HUES64 (cell line): Measurements from ENCODE around the gene TMEM256.

ENCODE experiments used
- H3K27ac ChIP-seq: 2 replicates; pipeline ENCODE4 v1.7.0; 2013; ENCODE audit warnings: low read depth, low read length, inconsistent platforms
- H3K27me3 ChIP-seq: 2 replicates; pipeline ENCODE4 v1.6.1; 2013; ENCODE audit warnings: mild to moderate bottlenecking, low read length; ENCODE audit not compliant: insufficient read depth
- H3K36me3 ChIP-seq: 2 replicates; pipeline ENCODE4 v1.6.1; 2013; ENCODE audit warnings: mild to moderate bottlenecking, low read length; ENCODE audit not compliant: insufficient read depth
- H3K4me1 ChIP-seq: 2 replicates; pipeline ENCODE4 v1.6.1; 2013; ENCODE audit warnings: mild to moderate bottlenecking, low read length, moderate library complexity; ENCODE audit not compliant: insufficient read depth
- H3K4me3 ChIP-seq: 2 replicates; pipeline ENCODE4 v1.5.1; 2013; ENCODE audit warnings: mild to moderate bottlenecking, low read length, moderate library complexity
- H3K9ac ChIP-seq: 2 replicates; pipeline ENCODE4 v1.6.1; 2013; ENCODE audit warnings: mild to moderate bottlenecking, low read depth, low read length
- H3K9me3 ChIP-seq: 2 replicates; pipeline ENCODE4 v1.6.1; 2013; ENCODE audit warnings: low read depth, low read length; ENCODE audit not compliant: insufficient read depth
- WGBS: fragments of 150-250, 120-280 bp; methylation state at CpG from one replicate; pipeline ENCODE4 v1.1.7; 2013; ENCODE audit warnings: missing lambda C conversion rate; 5-methylcytosine and 5-hydroxymethylcytosine counted together

The TMEM256 gene

GRCh38 chr17:7439462-7440112 is 35.7 kb upstream of the TMEM256 start, which contains the start of gene FGF11:
Gene FGF11, plus strand, starts transcription at chr17:7439512. Its CDS starts 109 bp downstream, at chr17:7439621.
- H3K9ac ChIP-seq, result peak within 1 kb of the TSS; percentile 87
- no peaks in the 10 kb centered on the region for H3K36me3 ChIP-seq
- H3K27ac ChIP-seq, result peak within 1 kb of the TSS; percentile 96
- H3K4me3 ChIP-seq, result peak within 1 kb of the TSS; percentile 95
- peaks cover 39% of the 10 kb centered on the region for H3K27me3 ChIP-seq
- WGBS, result 2% methylated on average over 50 of the region's 50 CpGs
- no peaks in the 10 kb centered on the region for H3K9me3 ChIP-seq
- peaks cover 21% of the 10 kb centered on the region for H3K4me1 ChIP-seq

GRCh38 chr17:7438656-7439460 is 35.0 kb upstream of the TMEM256 start:
- Histone ChIP-seq H3K9me3 (no peaks in the 10 kb centered on the region), H3K4me3 (peak overlapping the region; percentile 95), H3K27me3 (peaks cover 39% of the 10 kb centered on the region), H3K9ac (peak overlapping the region; percentile 50; the same call in 1 of the 2 replicates), H3K27ac (no peak overlapping the region), H3K36me3 (no peaks in the 10 kb centered on the region), H3K4me1 (peaks cover 16% of the 10 kb centered on the region)
- WGBS, result 28% methylated on average over 11 of the region's 11 CpGs

DNA sequence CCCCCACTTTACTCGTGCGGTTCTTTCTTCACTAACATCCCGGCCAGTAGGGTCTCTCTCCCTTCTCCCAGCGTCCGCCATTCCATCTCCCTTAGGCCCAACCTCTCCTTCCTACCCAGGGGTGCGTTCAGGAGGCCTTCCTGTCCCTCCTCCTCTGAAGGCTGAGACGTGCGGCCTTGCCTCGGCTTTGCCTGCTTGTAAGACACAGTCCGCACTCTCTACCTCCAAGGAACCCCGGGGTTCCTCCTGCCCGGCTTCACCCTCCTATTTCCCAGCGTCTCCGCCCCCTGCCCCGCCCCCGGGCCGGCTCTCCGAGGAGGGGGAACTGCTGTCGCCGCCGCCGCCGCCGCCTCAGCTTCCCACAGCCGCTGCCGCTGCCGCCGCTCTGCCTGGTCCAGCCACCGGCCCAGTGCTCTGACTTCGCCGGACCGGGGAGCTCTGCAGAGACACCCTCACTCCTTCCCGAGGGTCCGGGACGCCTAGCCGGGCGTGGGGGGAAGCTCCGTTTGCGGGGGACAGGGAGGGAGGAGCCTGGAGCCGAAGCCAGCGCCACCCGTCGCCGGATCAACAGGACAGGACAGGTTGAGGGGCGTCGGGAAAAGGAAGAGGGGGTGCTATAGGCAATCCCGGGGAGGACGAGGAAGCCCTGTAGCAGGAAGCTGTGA is 34.2 kb upstream of the TMEM256 start:
- WGBS, result 2% methylated on average over 48 of the region's 48 CpGs
- Histone ChIP-seq H3K27ac (no peak overlapping the region), H3K36me3 (no peaks in the 10 kb centered on the region), H3K9ac (peak overlapping the region; percentile 50; the same call in 1 of the 2 replicates), H3K27me3 (peaks cover 39% of the 10 kb centered on the region), H3K9me3 (no peaks in the 10 kb centered on the region), H3K4me3 (peak overlapping the region; percentile 95), H3K4me1 (peaks cover 16% of the 10 kb centered on the region)

- Histone ChIP-seq H3K4me1 (peaks cover 16% of the 10 kb centered on the region), H3K27me3 (peaks cover 39% of the 10 kb centered on the region), H3K9me3 (no peaks in the 10 kb centered on the region), H3K27ac (no peak overlapping the region; the same call in 1 of the 2 replicates), H3K36me3 (no peaks in the 10 kb centered on the region), H3K4me3 (peak overlapping the region; percentile 95), H3K9ac (no peak overlapping the region)
- WGBS, result 7% methylated on average over 31 of the region's 31 CpGs
Observed at GRCh38 chr17:7437369-7437863, 33.5 kb upstream of the TMEM256 start.

DNA sequence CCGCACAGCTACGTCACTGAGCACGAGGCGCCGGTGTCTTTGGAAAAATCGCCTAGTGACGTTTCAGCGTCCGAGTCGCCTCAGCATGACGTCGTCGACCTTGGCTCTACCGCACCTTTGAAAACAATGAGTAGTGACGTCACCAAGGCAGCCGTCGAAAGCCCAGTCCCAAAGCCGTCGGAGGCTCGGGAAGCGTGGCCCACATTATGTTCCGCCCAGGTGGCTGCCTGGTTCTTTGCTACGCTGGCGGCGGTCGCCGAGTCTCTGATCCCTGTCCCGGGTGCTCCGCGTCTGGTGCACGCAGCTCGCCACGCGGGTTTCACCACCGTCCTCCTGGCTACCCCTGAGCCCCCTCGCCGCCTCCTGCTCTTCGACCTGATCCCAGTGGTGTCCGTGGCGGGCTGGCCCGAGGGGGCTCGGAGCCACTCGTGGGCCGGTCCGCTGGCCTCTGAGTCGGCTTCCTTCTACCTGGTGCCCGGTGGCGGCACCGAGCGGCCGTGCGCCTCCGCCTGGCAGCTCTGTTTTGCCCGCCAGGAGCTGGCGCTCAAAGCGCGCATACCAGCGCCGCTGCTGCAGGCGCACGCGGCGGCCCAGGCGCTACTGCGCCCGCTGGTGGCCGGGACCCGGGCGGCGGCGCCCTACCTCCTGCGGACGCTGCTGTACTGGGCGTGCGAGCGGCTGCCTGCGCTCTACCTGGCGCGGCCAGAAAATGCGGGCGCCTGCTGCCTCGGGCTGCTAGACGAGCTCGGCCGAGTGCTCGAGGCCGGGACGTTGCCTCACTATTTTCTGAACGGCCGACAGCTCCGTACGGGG is 32.9 kb upstream of the TMEM256 start:
- Histone ChIP-seq H3K27me3 (peaks cover 38% of the 10 kb centered on the region), H3K27ac (peak overlapping the region; percentile 53; the same call in 1 of the 2 replicates), H3K4me3 (peak overlapping the region; percentile 95), H3K9ac (peak overlapping the region; percentile 58; the same call in 1 of the 2 replicates), H3K9me3 (no peaks in the 10 kb centered on the region), H3K36me3 (no peaks in the 10 kb centered on the region), H3K4me1 (peaks cover 16% of the 10 kb centered on the region)
- WGBS, result 2% methylated on average over 92 of the region's 92 CpGs

DNA sequence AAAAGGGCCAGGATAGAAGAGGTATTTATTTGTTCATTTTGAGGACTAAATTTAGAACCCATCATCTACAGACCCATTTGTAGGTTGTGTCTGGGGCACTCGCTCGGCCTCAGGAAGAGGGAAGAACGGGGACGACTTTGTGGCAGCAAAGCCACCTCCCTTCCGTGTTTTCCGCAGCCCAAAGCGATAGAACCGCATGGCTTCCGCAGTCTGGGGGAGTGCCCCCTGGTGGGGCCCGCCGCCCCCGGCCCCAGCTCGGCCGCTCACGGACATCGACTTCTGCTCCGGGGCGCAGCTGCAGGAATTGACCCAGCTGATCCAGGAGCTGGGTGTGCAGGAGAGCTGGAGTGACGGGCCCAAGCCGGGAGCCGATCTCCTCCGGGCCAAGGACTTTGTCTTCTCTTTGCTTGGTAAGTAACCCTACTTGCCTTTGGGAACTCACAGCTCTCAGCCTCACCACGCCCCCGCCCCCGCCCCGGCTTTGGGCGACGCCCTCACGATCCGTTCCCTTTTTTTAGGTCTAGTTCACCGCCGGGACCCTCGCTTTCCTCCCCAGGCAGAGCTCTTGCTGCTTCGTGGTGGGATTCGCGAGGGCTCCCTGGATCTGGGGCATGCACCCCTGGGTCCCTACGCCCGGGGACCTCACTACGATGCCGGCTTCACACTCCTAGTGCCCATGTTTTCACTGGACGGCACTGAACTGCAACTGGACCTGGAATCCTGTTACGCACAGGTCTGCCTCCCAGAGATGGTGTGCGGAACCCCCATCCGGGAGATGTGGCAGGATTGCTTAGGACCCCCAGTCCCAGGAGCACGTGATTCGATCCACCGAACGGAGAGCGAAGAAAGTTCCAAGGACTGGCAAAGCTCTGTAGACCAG is 32.0 kb upstream of the TMEM256 start:
- H3K27me3 ChIP-seq, result peaks cover 34% of the 10 kb centered on the region
- peak overlapping the region; percentile 60; the same call in 1 of the 2 replicates for H3K27ac ChIP-seq
- no peaks in the 10 kb centered on the region for H3K36me3 ChIP-seq
- WGBS, result 3% methylated on average over 49 of the region's 49 CpGs
- H3K4me3 ChIP-seq, result peak overlapping the region; percentile 95
- H3K9me3 ChIP-seq, result no peaks in the 10 kb centered on the region
- H3K4me1 ChIP-seq, result peaks cover 8% of the 10 kb centered on the region
- peak overlapping the region; percentile 50 for H3K9ac ChIP-seq

DNA sequence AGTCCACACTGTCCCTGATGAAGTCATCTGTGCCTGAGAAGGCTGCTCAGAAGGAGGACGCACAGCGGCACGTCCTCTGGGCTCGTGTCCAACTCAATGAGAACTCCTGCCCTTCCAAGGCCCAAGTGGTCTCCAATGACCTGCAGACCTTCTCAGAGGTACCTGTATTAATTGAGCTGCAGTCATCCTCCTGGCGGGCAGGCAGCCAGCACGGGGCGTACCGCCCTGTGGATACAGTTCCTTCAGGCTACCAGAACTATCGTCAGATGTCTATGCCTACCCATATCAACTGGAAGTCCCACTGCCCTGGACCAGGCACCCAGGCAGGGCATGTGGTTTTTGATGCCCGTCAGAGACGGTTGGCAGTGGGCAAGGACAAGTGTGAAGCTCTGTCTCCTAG is 28.4 kb upstream of the TMEM256 start:
- Histone ChIP-seq H3K4me3 (no peak overlapping the region), H3K27ac (no peak overlapping the region), H3K9me3 (no peaks in the 10 kb centered on the region), H3K4me1 (no peaks in the 10 kb centered on the region), H3K9ac (no peak overlapping the region), H3K27me3 (peaks cover 8% of the 10 kb centered on the region; the same call in 1 of the 2 replicates), H3K36me3 (no peaks in the 10 kb centered on the region)
- WGBS, result 94% methylated on average over 11 of the region's 11 CpGs

DNA sequence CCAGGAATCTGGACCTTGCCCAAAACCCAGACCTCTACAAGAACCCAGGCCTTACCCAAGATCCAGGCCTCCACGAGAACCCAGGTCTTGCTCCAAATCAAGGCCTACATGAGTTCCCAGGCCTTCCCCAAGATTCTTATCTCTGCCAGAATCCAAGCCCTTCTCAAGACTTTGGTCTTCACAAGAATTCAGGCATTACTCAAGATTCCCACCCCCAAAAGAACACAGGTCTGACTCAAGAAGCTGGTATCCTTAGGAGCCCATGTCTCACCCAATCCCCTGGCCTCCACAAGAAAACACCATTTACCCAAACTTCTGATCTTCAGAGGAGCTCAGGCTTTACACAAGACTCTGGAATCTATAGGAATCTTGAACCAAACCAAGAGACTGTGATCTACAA is 27.3 kb upstream of the TMEM256 start:
- no peaks in the 10 kb centered on the region for H3K36me3 ChIP-seq
- H3K9me3 ChIP-seq, result no peaks in the 10 kb centered on the region
- H3K27me3 ChIP-seq, result peaks cover 4% of the 10 kb centered on the region; the same call in 1 of the 2 replicates
- no peak overlapping the region for H3K4me3 ChIP-seq
- 95% methylated on average over 1 of the region's 1 CpG for WGBS
- H3K27ac ChIP-seq, result no peak overlapping the region
- H3K9ac ChIP-seq, result no peak overlapping the region
- no peaks in the 10 kb centered on the region for H3K4me1 ChIP-seq

GRCh38 chr17:7429722-7430121 is 25.8 kb upstream of the TMEM256 start:
- WGBS, result 92% methylated on average over 10 of the region's 10 CpGs
- Histone ChIP-seq H3K9ac (no peak overlapping the region), H3K4me3 (no peak overlapping the region), H3K4me1 (no peaks in the 10 kb centered on the region), H3K36me3 (no peaks in the 10 kb centered on the region), H3K9me3 (no peaks in the 10 kb centered on the region), H3K27ac (no peak overlapping the region), H3K27me3 (no peaks in the 10 kb centered on the region)

DNA sequence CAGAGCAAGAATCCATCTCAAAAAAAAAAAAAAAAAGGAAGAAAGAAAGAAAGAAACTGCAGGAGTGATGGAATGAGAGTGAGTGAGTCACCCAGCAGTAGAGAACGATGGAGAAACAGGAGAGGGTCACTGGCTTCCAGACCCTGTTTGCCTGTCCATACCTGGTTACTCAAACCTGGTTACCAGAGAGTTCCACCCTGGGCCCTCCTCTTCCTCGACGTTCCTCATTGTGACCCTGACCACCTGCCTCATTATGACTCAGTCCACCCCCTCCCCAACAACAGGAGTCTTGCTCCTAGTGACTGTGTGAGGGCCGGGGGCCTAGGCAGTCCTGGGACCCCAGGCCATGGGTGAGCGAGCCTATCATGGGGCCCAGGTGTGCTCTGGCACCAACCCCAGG is 24.7 kb upstream of the TMEM256 start, which contains the start of gene SPEM3:
SPEM3 (plus strand) TSS at position 301 of the 400 bp plus-strand sequence; CDS start at position 347, 46 bp downstream.
- Histone ChIP-seq H3K4me3 (no peak within 1 kb of the TSS), H3K36me3 (no peaks in the 10 kb centered on the region), H3K4me1 (no peaks in the 10 kb centered on the region), H3K27me3 (no peaks in the 10 kb centered on the region), H3K27ac (no peak within 1 kb of the TSS), H3K9me3 (no peaks in the 10 kb centered on the region), H3K9ac (no peak within 1 kb of the TSS)
- WGBS, result 67% methylated on average over 5 of the region's 5 CpGs
